HepG2 (cell line): ENCODE data around the gene DMPK.

Source experiments
- BCL3 ChIP-seq: sonication (generic); formaldehyde crosslinking; IDR thresholded peaks from 2 replicates; pipeline ENCODE4 v1.5.1; 2020; ENCODE audit warnings: mild to moderate bottlenecking, missing genetic modification reagents, moderate library complexity
- DMAP1 ChIP-seq: IDR thresholded peaks from 2 replicates; pipeline ENCODE4 v1.6.1; 2016
- FOXK1 ChIP-seq: sonication (generic); formaldehyde crosslinking; IDR thresholded peaks from 2 replicates; pipeline ENCODE4 v1.4.0; 2020; ENCODE audit warnings: low read depth, missing genetic modification reagents, borderline replicate concordance
- FOXP1 ChIP-seq, 2 experiments: fragments of 450-650 bp in 1 of 2; IDR thresholded peaks; 2 replicates each; pipeline ENCODE4 v1.6.1; 2017 to 2018; ENCODE audit warnings: antibody characterized with exemption in 1 of 2
- PCBP2 ChIP-seq: fragments of 200-400 bp; formaldehyde crosslinking; optimal IDR thresholded peaks from 2 replicates; pipeline ENCODE3; 2018; ENCODE audit warnings: low read length, low read depth; ENCODE audit not compliant: poor library complexity, severe bottlenecking
- POLR2A ChIP-seq, 2 experiments: IDR thresholded peaks; 2 replicates each; pipeline ENCODE4 v1.6.1; 2011; ENCODE audit warnings: low read depth in 2 of 2, low read length in 2 of 2, mild to moderate bottlenecking in 1 of 2, moderate library complexity in 1 of 2; ENCODE audit not compliant: insufficient read depth in 1 of 2
- POLR2AphosphoS5 ChIP-seq: IDR thresholded peaks from 2 replicates; pipeline ENCODE4 v1.6.1; 2012; ENCODE audit warnings: low read depth, low read length
- ZNF558 ChIP-seq: sonication (generic); formaldehyde crosslinking; IDR thresholded peaks from 2 replicates; pipeline ENCODE4 v1.9.0; 2022; ENCODE audit warnings: mild to moderate bottlenecking, missing genetic modification reagents, borderline replicate concordance
- TF ChIP-seq, protein P1 (sequence below): sonication (generic); formaldehyde crosslinking; IDR thresholded peaks from 2 replicates; pipeline ENCODE4 v1.5.0; 2020; ENCODE audit warnings: missing genetic modification reagents
- TF ChIP-seq, protein P2 (sequence below): sonication (generic); formaldehyde crosslinking; IDR thresholded peaks from 2 replicates; pipeline ENCODE4 v1.8.1; 2023; ENCODE audit warnings: missing genetic modification reagents, inconsistent platforms, borderline replicate concordance
- TF ChIP-seq, protein P3 (sequence below): sonication (generic); formaldehyde crosslinking; IDR thresholded peaks from 2 replicates; pipeline ENCODE4 v1.5.0; 2020; ENCODE audit warnings: mild to moderate bottlenecking, missing genetic modification reagents, moderate library complexity

DNA sequence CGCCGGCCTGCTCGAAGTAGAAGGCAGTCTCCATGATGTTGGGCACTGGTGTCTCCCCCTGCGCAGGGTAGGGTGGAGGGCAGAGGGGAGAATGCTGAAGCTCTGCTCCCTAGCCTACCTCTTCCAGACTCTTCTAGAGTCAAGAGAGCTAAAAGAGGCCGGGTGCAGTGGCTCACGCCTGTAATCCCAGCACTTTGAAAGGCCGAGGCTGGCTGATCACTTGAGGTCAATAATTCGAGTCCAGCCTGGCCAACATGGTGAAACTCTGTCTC, 22.6 kb upstream of the DMPK start:
- TF ChIP-seq POLR2A (IDR thresholded peaks at IDR 0.05; ENCODE audit: insufficient read depth in 1 of 2, low read depth in 2 of 2, low read length in 2 of 2) (no peak), FOXP1 (IDR thresholded peaks at IDR 0.05) (no peak), FOXP1 (CRISPR knock-in tag; IDR thresholded peaks at IDR 0.05) (no peak), FOXK1 (no peak), DMAP1 (CRISPR knock-in tag) (no peak), PCBP2 (no peak), BCL3 (no peak), POLR2AphosphoS5 (no peak), ZNF558 (CRISPR knock-in tag) (no peak)
- TF ChIP-seq, protein P1, sequence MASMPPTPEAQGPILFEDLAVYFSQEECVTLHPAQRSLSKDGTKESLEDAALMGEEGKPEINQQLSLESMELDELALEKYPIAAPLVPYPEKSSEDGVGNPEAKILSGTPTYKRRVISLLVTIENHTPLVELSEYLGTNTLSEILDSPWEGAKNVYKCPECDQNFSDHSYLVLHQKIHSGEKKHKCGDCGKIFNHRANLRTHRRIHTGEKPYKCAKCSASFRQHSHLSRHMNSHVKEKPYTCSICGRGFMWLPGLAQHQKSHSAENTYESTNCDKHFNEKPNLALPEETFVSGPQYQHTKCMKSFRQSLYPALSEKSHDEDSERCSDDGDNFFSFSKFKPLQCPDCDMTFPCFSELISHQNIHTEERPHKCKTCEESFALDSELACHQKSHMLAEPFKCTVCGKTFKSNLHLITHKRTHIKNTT = no peak
- TF ChIP-seq, protein P2, sequence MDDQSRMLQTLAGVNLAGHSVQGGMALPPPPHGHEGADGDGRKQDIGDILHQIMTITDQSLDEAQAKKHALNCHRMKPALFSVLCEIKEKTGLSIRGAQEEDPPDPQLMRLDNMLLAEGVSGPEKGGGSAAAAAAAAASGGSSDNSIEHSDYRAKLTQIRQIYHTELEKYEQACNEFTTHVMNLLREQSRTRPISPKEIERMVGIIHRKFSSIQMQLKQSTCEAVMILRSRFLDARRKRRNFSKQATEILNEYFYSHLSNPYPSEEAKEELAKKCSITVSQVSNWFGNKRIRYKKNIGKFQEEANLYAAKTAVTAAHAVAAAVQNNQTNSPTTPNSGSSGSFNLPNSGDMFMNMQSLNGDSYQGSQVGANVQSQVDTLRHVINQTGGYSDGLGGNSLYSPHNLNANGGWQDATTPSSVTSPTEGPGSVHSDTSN (CRISPR knock-in tag) = no peak
- TF ChIP-seq, protein P3, sequence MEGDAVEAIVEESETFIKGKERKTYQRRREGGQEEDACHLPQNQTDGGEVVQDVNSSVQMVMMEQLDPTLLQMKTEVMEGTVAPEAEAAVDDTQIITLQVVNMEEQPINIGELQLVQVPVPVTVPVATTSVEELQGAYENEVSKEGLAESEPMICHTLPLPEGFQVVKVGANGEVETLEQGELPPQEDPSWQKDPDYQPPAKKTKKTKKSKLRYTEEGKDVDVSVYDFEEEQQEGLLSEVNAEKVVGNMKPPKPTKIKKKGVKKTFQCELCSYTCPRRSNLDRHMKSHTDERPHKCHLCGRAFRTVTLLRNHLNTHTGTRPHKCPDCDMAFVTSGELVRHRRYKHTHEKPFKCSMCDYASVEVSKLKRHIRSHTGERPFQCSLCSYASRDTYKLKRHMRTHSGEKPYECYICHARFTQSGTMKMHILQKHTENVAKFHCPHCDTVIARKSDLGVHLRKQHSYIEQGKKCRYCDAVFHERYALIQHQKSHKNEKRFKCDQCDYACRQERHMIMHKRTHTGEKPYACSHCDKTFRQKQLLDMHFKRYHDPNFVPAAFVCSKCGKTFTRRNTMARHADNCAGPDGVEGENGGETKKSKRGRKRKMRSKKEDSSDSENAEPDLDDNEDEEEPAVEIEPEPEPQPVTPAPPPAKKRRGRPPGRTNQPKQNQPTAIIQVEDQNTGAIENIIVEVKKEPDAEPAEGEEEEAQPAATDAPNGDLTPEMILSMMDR (CRISPR knock-in tag) = no peak
